ENCODE results near the gene PNMA5. TPM values are rescaled to one million over a fixed set of nuclear protein-coding genes. Genes with fewer than 3 reads are reported as not detected.

PNMA5 gene
- polyA plus RNA-seq, 1 donor (not counting 4 experiments of a cell fraction or from before 2014, with no cell fraction given), result not detected

- H3K79me2 ChIP-seq (ENCODE audit: control insufficient read depth, insufficient read depth, low read length), result no peaks in the 10 kb centered on the region
- FAIRE-seq, result no peak
Observed at GRCh38 chrX:152942077-152942442, 51.9 kb downstream of the PNMA5 start.

GRCh38 chrX:152941328-152942076, 52.4 kb downstream of the PNMA5 start:
- FAIRE-seq (no peak), DNase-seq (ENCODE audit: low read depth, low spot score) (peak; percentile 44)
- Histone ChIP-seq H3K79me2 (ENCODE audit: control insufficient read depth, insufficient read depth, low read length) (no peaks in the 10 kb centered on the region), H3K9ac (ENCODE audit: control insufficient read depth, extremely low read depth, insufficient read depth, low read length) (peak overlapping the region; percentile 75), H3K4me2 (ENCODE audit: control insufficient read depth, extremely low read depth, insufficient read depth, low read depth, low read length) (peak overlapping the region; percentile 83), H3K9me3 (ENCODE audit: control insufficient read depth, low read depth, low read length) (no peaks in the 10 kb centered on the region), H4K20me1 (ENCODE audit: control insufficient read depth, extremely low read depth, insufficient read depth, low read length) (no peaks in the 10 kb centered on the region), H3K27me3 (ENCODE audit: control insufficient read depth, extremely low read depth, insufficient read depth, low read length) (no peaks in the 10 kb centered on the region), H2AFZ (ENCODE audit: control insufficient read depth, low read length) (peak overlapping the region; percentile 86), H3K9me1 (ENCODE audit: control insufficient read depth, extremely low read depth, insufficient read depth, low read length) (no peaks in the 10 kb centered on the region), H3K27ac (ENCODE audit: control insufficient read depth, insufficient read depth, low read length) (peak overlapping the region; percentile 51), H3K4me3 (ENCODE audit: control insufficient read depth in 2 of 3, extremely low read depth in 1 of 3, insufficient read depth in 2 of 3, low read depth in 1 of 3, low read length in 3 of 3) (peak overlapping the region; percentile 54 to 76 (median 64)), H3K36me3 (ENCODE audit: control insufficient read depth in 2 of 2, extremely low read depth in 1 of 2, insufficient read depth in 2 of 2, low read length in 2 of 2) (peaks cover 3% of the 10 kb centered on the region in 2 experiments), H3K4me1 (ENCODE audit: control insufficient read depth, extremely low read depth, insufficient read depth, low read length) (peaks cover 3% of the 10 kb centered on the region)
- TF ChIP-seq EZH2 (IDR thresholded peaks at IDR 0.05; ENCODE audit: low read length) (no peak), CTCF (optimal IDR thresholded peaks at IDR 0.05 in 1 of 3, IDR thresholded peaks at IDR 0.05 in 1 of 3, conservative IDR thresholded peaks at IDR 0.05 in 1 of 3; ENCODE audit: extremely low read depth in 1 of 3, insufficient read depth in 2 of 3, low read length in 3 of 3) (peak in 2 of 3 experiments; percentile 64 to 79)
- dilution Hi-C loops (cut with MboI; ENCODE audit: extremely low pct_ligation_motif_present, low sequenced_read_pairs), result no loop called here

More at GRCh38 chrX:152942077-152942442, 51.9 kb downstream of the PNMA5 start:
- Histone ChIP-seq H3K4me1 (ENCODE audit: control insufficient read depth, extremely low read depth, insufficient read depth, low read length) (peaks cover 3% of the 10 kb centered on the region), H3K9ac (ENCODE audit: control insufficient read depth, extremely low read depth, insufficient read depth, low read length) (peak overlapping the region; percentile 75), H4K20me1 (ENCODE audit: control insufficient read depth, extremely low read depth, insufficient read depth, low read length) (no peaks in the 10 kb centered on the region), H3K27ac (ENCODE audit: control insufficient read depth, insufficient read depth, low read length) (peak overlapping the region; percentile 51), H3K9me1 (ENCODE audit: control insufficient read depth, extremely low read depth, insufficient read depth, low read length) (no peaks in the 10 kb centered on the region), H3K27me3 (ENCODE audit: control insufficient read depth, extremely low read depth, insufficient read depth, low read length) (no peaks in the 10 kb centered on the region), H3K4me3 (ENCODE audit: control insufficient read depth in 2 of 3, extremely low read depth in 1 of 3, insufficient read depth in 2 of 3, low read depth in 1 of 3, low read length in 3 of 3) (peak overlapping the region; percentile 54 to 66 (median 55)), H3K4me2 (ENCODE audit: control insufficient read depth, extremely low read depth, insufficient read depth, low read depth, low read length) (peak overlapping the region; percentile 73), H2AFZ (ENCODE audit: control insufficient read depth, low read length) (peak overlapping the region; percentile 86), H3K9me3 (ENCODE audit: control insufficient read depth, low read depth, low read length) (no peaks in the 10 kb centered on the region), H3K36me3 (ENCODE audit: control insufficient read depth in 2 of 2, extremely low read depth in 1 of 2, insufficient read depth in 2 of 2, low read length in 2 of 2) (peaks cover 3 to 5% of the 10 kb centered on the region in 2 experiments)
- TF ChIP-seq CTCF (optimal IDR thresholded peaks at IDR 0.05 in 1 of 3, IDR thresholded peaks at IDR 0.05 in 1 of 3, conservative IDR thresholded peaks at IDR 0.05 in 1 of 3; ENCODE audit: extremely low read depth in 1 of 3, insufficient read depth in 2 of 3, low read length in 3 of 3), result no peak
- no peak for DNase-seq (ENCODE audit: low read depth, low spot score)
- dilution Hi-C loops (cut with MboI; ENCODE audit: extremely low pct_ligation_motif_present, low sequenced_read_pairs), result no loop called here

Other genes with a start within 250 kb of the PNMA5 start
- not detected in 3 replicates for gene MAGEA2, start 240.3 kb downstream of the PNMA5 start, polyA plus RNA-seq
- not detected in 3 replicates for gene CSAG3, start 234.9 kb downstream of the PNMA5 start, polyA plus RNA-seq
- not detected in 3 replicates for gene MAGEA6, start 224.4 kb downstream of the PNMA5 start, polyA plus RNA-seq
- 54.7 to 69.0 TPM (median 55.5 TPM) in 3 replicates for gene CETN2, start 163.4 kb downstream of the PNMA5 start, polyA plus RNA-seq
- gene NSDHL, start 163.1 kb downstream of the PNMA5 start, polyA plus RNA-seq, result 74.7 to 96.3 TPM (median 79.0 TPM) in 3 replicates
- gene ZNF185, start 96.0 kb downstream of the PNMA5 start, polyA plus RNA-seq, result 48.6 to 73.2 TPM (median 55.6 TPM) in 3 replicates
- 0.03 TPM in 1 of 3 replicates, not detected in the others for gene PNMA3, start 62.4 kb upstream of the PNMA5 start, polyA plus RNA-seq
- gene PNMA6A, start 78.3 kb upstream of the PNMA5 start, polyA plus RNA-seq, result 0.14 to 0.41 TPM (median 0.16 TPM) in 3 replicates
- not detected in 3 replicates for gene MAGEA1, start 185.2 kb upstream of the PNMA5 start, polyA plus RNA-seq